Skin of body (tissue), 2 donors: ENCODE data around the gene BAD. TPM values are rescaled to one million over a fixed set of nuclear protein-coding genes. Genes with fewer than 3 reads are reported as not detected.
A peak's percentile ranks its signal among the peaks of the same experiment; 100 is the strongest.
"Not testable (repeated sequence)": the region's sequence is repeated elsewhere in the genome, so short reads cannot be mapped to it uniquely, and the experiment has no call there.

Experiments
- DNase-seq: peaks from one replicate; lab custom pipeline; 2025; lab: John Stamatoyannopoulos, UW
- total RNA-seq: library from RNA; depleted of rRNA; stranded (reverse); fragments of >200 nt; gene quantifications from one replicate; pipeline ENCODE4 v1.2.3, GENCODE V29; 2014

The BAD gene
- total RNA-seq, 1 donor from 2014 or later, result 27.5 TPM

GRCh38 chr11:64315667-64316526, 31.4 kb upstream of the BAD start:
- not testable (repeated sequence) for DNase-seq

GRCh38 chr11:64314805-64315561, 30.5 kb upstream of the BAD start:
- no peak for DNase-seq

GRCh38 chr11:64314146-64314804, 29.8 kb upstream of the BAD start:
- DNase-seq, result no peak

GRCh38 chr11:64313491-64314145, 29.2 kb upstream of the BAD start:
- no peak for DNase-seq

- DNase-seq, result no peak
These were observed 28.5 kb upstream of the BAD start for GRCh38 chr11:64312947-64313346.

GRCh38 chr11:64307795-64308194, 23.3 kb upstream of the BAD start:
- DNase-seq, result not testable (repeated sequence)

- DNase-seq, result no peak
These were observed 22.6 kb upstream of the BAD start for GRCh38 chr11:64306876-64307622.

- no peak for DNase-seq
These were observed 22.1 kb upstream of the BAD start for GRCh38 chr11:64306563-64306875.

GRCh38 chr11:64305691-64306562, 21.5 kb upstream of the BAD start:
- DNase-seq, result no peak

- peak; percentile 98 for DNase-seq
These were observed 20.7 kb upstream of the BAD start, which contains the start of gene ESRRA for GRCh38 chr11:64305075-64305690. TSS of gene ESRRA (plus strand) at chr11:64305524. CDS start at chr11:64307180, 1,656 bp downstream.

- peak; percentile 75 for DNase-seq
These were observed 20.0 kb upstream of the BAD start for GRCh38 chr11:64304316-64305072.

GRCh38 chr11:64304032-64304315, 19.5 kb upstream of the BAD start:
- DNase-seq, result no peak

- DNase-seq, result no peak
These were observed 18.9 kb upstream of the BAD start for GRCh38 chr11:64303109-64304031.

GRCh38 chr11:64299847-64300648, 15.6 kb upstream of the BAD start, which contains the start of gene CATSPERZ:
TSS of gene CATSPERZ (plus strand) at chr11:64300358. CDS start at chr11:64300411, 53 bp downstream.
- DNase-seq, result no peak

GRCh38 chr11:64298966-64299846, 14.7 kb upstream of the BAD start:
- DNase-seq, result no peak
